MG63 (cell line): Measurements from ENCODE around the gene PRRT2. TPM values are rescaled to one million over a fixed set of nuclear protein-coding genes. Genes with fewer than 3 reads are reported as not detected.
"Not testable (repeated sequence)": the region's sequence is repeated elsewhere in the genome, so short reads cannot be mapped to it uniquely, and the experiment has no call there.

Experiments used
- DNase-seq: peaks from one replicate; pipeline ENCODE4 v3.0.0-alpha.2; 2020
- H3K27me3 ChIP-seq: fragments of 250-450 bp; sonication (Bioruptor Pico); 2 replicates; pipeline ENCODE4 v1.5.1; 2020; ENCODE audit warnings: mild to moderate bottlenecking, moderate library complexity
- H3K36me3 ChIP-seq: fragments of 250-450 bp; sonication (Bioruptor Pico); 2 replicates; pipeline ENCODE4 v1.5.1; 2020; ENCODE audit warnings: mild to moderate bottlenecking, moderate library complexity
- H3K4me3 ChIP-seq: fragments of 250-450 bp; sonication (Bioruptor Pico); 2 replicates; pipeline ENCODE4 v1.5.1; 2020; ENCODE audit warnings: mild to moderate bottlenecking, moderate library complexity
- H3K9me3 ChIP-seq: fragments of 250-450 bp; sonication (Bioruptor Pico); 2 replicates; pipeline ENCODE4 v1.5.1; 2020; ENCODE audit warnings: mild to moderate bottlenecking, moderate library complexity
- total RNA-seq: library from RNA; depleted of rRNA; stranded (reverse); fragments of >200 nt; shearing (Covaris generic); gene quantifications from 2 replicates; pipeline ENCODE4 v1.2.3, GENCODE V29; 2014; ENCODE audit warnings: low replicate concordance

Gene PRRT2
- total RNA-seq, 1 experiment from 2014 or later, result not detected

DNA sequence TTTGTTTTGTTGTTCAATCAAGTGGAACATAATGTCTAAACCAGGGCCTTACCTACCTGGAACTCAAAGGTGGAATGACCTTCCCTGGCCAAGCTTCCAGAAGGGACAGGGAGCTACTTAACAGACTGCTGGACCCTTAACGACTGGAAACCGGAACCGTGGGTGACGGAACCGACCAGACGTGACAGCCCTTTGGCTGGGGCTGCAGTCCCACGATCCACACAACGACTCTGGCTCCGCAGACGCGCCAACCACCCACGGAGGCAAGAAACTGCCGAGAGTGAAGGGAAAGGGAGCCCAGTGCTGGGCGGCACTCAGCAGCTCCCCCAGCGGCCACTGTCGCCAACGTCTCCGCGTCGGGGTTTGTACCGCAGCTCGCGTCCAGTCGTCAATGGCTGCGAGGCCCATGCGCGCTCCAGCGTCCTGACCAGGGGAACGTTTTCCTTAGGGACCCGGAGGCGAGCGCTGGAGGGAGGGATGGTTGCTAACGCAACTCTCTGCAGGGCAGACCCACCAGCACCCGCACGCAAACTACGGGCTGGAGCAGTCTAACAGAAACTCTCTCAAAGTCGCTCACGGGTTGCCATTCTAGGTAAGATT lies 27.0 kb upstream of the PRRT2 start:
- Histone ChIP-seq H3K9me3 (no peaks in the 10 kb centered on the region), H3K4me3 (peak overlapping the region; percentile 19), H3K36me3 (no peaks in the 10 kb centered on the region), H3K27me3 (peaks cover 5% of the 10 kb centered on the region; the same call in 1 of the 2 replicates)
- DNase-seq, result peak; percentile 74

GRCh38 chr16:29787155-29787554 lies 24.8 kb upstream of the PRRT2 start:
- H3K27me3 ChIP-seq, H3K4me3 ChIP-seq: not testable (repeated sequence)

GRCh38 chr16:29789775-29790182 lies 22.2 kb upstream of the PRRT2 start:
- DNase-seq, result no peak
- Histone ChIP-seq H3K9me3 (no peaks in the 10 kb centered on the region), H3K36me3 (peaks cover 23% of the 10 kb centered on the region), H3K4me3 (peak overlapping the region; percentile 87), H3K27me3 (no peaks in the 10 kb centered on the region)

More at GRCh38 chr16:29787155-29787554, 24.8 kb upstream of the PRRT2 start:
- not testable (repeated sequence) for H3K9me3 ChIP-seq, DNase-seq, H3K36me3 ChIP-seq

- H3K36me3 ChIP-seq, result peaks cover 29% of the 10 kb centered on the region
Observed at GRCh38 chr16:29790183-29790948, 21.6 kb upstream of the PRRT2 start, which contains the start of gene KIF22. Gene KIF22 (plus strand): TSS chr16:29790751. CDS start chr16:29790760, 9 bp downstream.

DNA sequence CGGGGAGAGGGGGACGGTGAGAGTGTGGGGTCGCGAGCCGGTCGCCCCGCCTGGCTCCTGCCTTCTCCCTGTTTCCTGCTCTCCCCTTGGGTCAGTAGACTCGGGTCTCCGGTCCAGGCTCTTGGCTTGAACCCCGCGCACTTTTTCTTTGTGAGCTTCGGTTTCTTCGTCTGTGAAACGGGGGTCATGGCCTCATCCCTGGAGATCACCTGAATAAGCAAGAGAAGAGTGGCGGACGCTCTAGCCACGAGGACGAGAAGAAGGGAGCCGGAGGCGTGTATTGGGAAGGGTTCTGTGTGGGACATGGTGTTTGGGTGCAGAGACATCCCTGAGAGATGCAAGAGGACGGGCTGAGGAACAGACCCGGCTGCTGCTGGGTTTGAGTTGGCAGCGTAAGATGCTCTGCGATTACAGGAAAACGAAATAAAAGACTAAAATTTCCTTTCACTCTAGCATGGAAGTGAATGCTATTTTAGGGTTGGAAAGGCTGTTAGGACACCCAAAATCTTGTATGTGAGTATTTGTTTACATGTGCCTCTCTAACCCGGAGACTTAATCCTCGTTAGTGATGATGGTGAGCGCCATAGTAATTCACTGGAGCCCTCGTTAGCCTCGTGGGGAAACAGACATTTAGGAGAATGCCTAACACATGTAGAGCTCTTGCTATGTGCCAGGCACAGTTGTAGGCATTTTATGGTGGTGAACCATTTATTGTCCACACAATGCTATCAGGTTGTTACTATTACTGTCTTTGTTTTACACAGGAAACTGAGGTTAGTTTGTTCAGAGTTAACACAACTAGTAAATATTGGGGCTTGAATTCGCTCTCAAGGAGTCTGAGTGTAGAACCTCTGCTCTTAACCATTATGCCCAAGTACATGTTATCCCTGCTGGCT lies 20.8 kb upstream of the PRRT2 start:
- H3K27me3 ChIP-seq, result no peaks in the 10 kb centered on the region
- H3K9me3 ChIP-seq, result no peaks in the 10 kb centered on the region
- H3K4me3 ChIP-seq, result peak overlapping the region; percentile 87
- no peak for DNase-seq
- H3K36me3 ChIP-seq, result peaks cover 35% of the 10 kb centered on the region

More at GRCh38 chr16:29790183-29790948, 21.6 kb upstream of the PRRT2 start, which contains the start of gene KIF22:
- H3K9me3 ChIP-seq, result no peaks in the 10 kb centered on the region
- peak; percentile 99 for DNase-seq
- H3K27me3 ChIP-seq, result no peaks in the 10 kb centered on the region
- H3K4me3 ChIP-seq, result peak within 1 kb of the TSS; percentile 87

DNA sequence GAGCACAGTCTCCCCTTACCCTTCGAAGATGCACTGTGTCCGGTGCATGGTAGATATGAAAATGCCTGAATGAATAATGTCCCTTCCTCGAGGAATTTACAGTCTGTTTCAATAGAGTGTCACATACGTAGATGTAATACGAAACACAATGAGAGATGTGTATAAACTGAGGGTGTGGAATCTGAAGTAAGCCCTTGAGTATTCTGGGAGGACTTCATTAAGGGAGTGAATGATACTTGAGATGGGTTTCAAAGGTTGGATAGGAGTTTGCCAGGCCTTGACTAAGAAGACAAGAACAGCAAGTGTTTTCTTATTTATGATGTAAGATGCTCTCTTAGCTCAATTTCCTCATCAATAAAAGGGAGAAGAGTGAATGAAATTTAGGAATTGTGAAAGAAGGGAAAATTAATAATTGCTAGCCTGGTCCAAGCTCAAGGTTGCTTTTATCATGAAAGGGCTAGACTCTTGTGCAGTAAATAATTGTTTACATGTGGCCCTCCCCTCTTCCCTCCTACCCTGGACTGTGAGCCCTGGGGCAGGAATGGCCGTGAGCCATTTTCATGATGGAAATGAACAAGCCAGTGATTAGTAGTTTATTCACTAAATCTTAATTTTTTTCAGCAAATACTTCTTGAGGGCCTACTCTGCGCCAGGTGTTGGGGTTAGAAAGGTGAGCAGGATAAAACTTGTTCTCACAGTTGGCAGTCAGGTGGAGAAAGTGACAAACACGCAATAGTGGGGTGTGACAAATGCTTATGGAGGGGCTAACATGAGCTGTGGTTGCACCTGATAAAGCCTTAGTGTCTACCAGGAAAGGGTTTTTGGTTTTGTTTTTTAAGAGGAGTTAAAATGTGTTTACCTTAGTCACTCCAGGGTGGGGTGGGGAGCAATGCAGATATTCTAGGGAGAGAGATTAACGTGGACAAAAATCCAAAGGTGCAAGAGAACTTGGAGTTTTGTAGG lies 19.9 kb upstream of the PRRT2 start:
- no peak for DNase-seq
- Histone ChIP-seq H3K9me3 (no peaks in the 10 kb centered on the region), H3K4me3 (peak overlapping the region; percentile 87), H3K36me3 (peaks cover 44% of the 10 kb centered on the region), H3K27me3 (no peaks in the 10 kb centered on the region)

DNA sequence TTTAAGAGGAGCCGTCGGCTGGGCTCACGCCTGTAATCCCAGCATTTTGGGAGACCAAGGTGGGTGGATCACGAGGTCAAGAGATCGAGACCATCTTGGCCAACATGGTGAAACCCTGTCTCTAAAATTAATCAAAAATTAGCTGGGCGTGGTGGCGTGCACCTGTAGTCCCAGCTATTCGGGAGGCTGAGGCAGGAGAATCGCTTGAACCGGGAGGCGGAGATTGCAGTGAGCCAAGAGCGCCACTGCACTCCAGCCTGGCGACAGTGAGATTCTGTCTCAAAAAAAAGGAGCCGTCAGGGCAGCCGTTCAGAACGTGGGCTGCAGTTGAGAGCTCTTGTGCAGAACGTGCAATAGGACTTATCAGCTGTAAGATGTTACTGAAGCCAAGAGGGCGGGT lies 18.8 kb upstream of the PRRT2 start:
- H3K27me3 ChIP-seq, H3K4me3 ChIP-seq, DNase-seq, H3K9me3 ChIP-seq: not testable (repeated sequence)
- H3K36me3 ChIP-seq, result peaks cover 54% of the 10 kb centered on the region

DNA sequence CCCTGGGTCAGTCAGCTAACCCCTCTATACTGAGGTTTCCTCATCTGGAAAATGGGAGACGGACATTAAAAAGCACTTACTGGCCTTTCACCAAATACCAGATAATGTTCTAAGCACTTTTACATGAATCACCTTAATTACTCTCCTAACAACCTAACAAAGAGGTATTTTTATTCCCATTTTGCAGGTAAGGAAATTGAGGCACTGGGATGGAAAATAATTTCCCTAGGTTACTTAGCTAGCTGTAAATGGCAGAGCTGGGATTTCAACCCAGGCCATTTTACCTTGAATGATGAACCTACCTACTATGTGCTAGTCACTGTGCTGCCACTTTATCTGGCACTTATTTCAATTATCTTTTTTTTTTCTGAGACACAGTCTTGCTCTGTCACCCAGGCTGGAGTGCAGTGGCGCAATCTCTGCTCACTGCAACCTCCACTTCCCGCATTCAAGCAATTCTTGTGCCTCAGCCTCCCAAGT lies 17.7 kb upstream of the PRRT2 start:
- no peak overlapping the region for H3K4me3 ChIP-seq
- no peak for DNase-seq
- H3K27me3 ChIP-seq, result no peaks in the 10 kb centered on the region
- H3K36me3 ChIP-seq, result peaks cover 65% of the 10 kb centered on the region
- H3K9me3 ChIP-seq, result no peaks in the 10 kb centered on the region

GRCh38 chr16:29802416-29802935 lies 9.5 kb upstream of the PRRT2 start:
- Histone ChIP-seq H3K4me3 (no peak overlapping the region), H3K36me3 (peaks cover 65% of the 10 kb centered on the region), H3K9me3 (no peaks in the 10 kb centered on the region), H3K27me3 (no peaks in the 10 kb centered on the region)
- DNase-seq, result no peak

GRCh38 chr16:29804020-29804419 lies 8.0 kb upstream of the PRRT2 start:
- no peaks in the 10 kb centered on the region for H3K27me3 ChIP-seq
- no peaks in the 10 kb centered on the region for H3K9me3 ChIP-seq
- H3K4me3 ChIP-seq, result peak overlapping the region; percentile 70
- no peak for DNase-seq
- peaks cover 65% of the 10 kb centered on the region for H3K36me3 ChIP-seq

- Histone ChIP-seq H3K27me3 (no peaks in the 10 kb centered on the region), H3K36me3 (peaks cover 64% of the 10 kb centered on the region), H3K9me3 (no peaks in the 10 kb centered on the region), H3K4me3 (peak overlapping the region; percentile 70)
- peak; percentile 91 for DNase-seq
Observed at GRCh38 chr16:29804455-29805231, 7.3 kb upstream of the PRRT2 start.

- Histone ChIP-seq H3K4me3 (peak overlapping the region; percentile 70), H3K36me3 (peaks cover 64% of the 10 kb centered on the region), H3K9me3 (no peaks in the 10 kb centered on the region), H3K27me3 (no peaks in the 10 kb centered on the region)
- peak; percentile 99 for DNase-seq
Observed at GRCh38 chr16:29805232-29806098, 6.5 kb upstream of the PRRT2 start.

GRCh38 chr16:29806099-29806579 lies 5.9 kb upstream of the PRRT2 start, which contains the start of gene MAZ:
Gene MAZ (plus strand): TSS chr16:29806529. CDS start chr16:29806702, 173 bp downstream.
- no peaks in the 10 kb centered on the region for H3K9me3 ChIP-seq
- H3K36me3 ChIP-seq, result peaks cover 61% of the 10 kb centered on the region
- H3K27me3 ChIP-seq, result no peaks in the 10 kb centered on the region
- peak within 1 kb of the TSS; percentile 72 for H3K4me3 ChIP-seq
- peak; percentile 97 for DNase-seq
